Measurements from ENCODE around the gene SAA2. TPM values are rescaled to one million over a fixed set of nuclear protein-coding genes. Genes with fewer than 3 reads are reported as not detected.
"Not testable (repeated sequence)": the region's sequence is repeated elsewhere in the genome, so short reads cannot be mapped to it uniquely, and the experiment has no call there.

The SAA2 gene
- total RNA-seq, 1 experiment from 2014 or later = not detected

- TF ChIP-seq, protein P1, sequence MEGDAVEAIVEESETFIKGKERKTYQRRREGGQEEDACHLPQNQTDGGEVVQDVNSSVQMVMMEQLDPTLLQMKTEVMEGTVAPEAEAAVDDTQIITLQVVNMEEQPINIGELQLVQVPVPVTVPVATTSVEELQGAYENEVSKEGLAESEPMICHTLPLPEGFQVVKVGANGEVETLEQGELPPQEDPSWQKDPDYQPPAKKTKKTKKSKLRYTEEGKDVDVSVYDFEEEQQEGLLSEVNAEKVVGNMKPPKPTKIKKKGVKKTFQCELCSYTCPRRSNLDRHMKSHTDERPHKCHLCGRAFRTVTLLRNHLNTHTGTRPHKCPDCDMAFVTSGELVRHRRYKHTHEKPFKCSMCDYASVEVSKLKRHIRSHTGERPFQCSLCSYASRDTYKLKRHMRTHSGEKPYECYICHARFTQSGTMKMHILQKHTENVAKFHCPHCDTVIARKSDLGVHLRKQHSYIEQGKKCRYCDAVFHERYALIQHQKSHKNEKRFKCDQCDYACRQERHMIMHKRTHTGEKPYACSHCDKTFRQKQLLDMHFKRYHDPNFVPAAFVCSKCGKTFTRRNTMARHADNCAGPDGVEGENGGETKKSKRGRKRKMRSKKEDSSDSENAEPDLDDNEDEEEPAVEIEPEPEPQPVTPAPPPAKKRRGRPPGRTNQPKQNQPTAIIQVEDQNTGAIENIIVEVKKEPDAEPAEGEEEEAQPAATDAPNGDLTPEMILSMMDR (conservative IDR thresholded peaks at IDR 0.05) = no peak; the same call in 1 of the 2 replicates
- no peak for TF ChIP-seq EZH2 (IDR thresholded peaks at IDR 0.05; ENCODE audit: low read depth)
- H4K20me1 ChIP-seq (ENCODE audit: insufficient read depth) = no peaks in the 10 kb centered on the region
- no TSS peak for BruUV-seq (replicated peaks)
- DNase-seq = no peak
- no peaks in the 10 kb centered on the region for H3K9me3 ChIP-seq (ENCODE audit: insufficient read depth, low read depth)
- H3F3A ChIP-seq (ENCODE audit: insufficient read depth, low read depth) = 0 out of 2 replicates have a peak, but pooled peaks cover 6% of the 10 kb centered on the region
- ChIA-PET POLR2A (ENCODE audit: unreplicated experiment) (no interaction called here), CTCF (no interaction called here)
- H2AFZ ChIP-seq = no peak overlapping the region
- H3K27ac ChIP-seq = no peak overlapping the region
- no peaks in the 10 kb centered on the region for H3K79me2 ChIP-seq (ENCODE audit: low read depth)
- no peaks in the 10 kb centered on the region for H3K27me3 ChIP-seq (ENCODE audit: insufficient read depth, low read depth)
- H3K9me2 ChIP-seq (ENCODE audit: insufficient read depth) = no peaks in the 10 kb centered on the region
- peaks cover 14% of the 10 kb centered on the region for H3K4me1 ChIP-seq (replicated peaks; ENCODE audit: insufficient read depth)
- intact Hi-C loops (cut with micrococcal nuclease; ENCODE audit: unreplicated experiment) = no loop called here
- H3K4me2 ChIP-seq = no peak overlapping the region
- H3K36me3 ChIP-seq (ENCODE audit: low read depth) = no peaks in the 10 kb centered on the region
- H3K4me3 ChIP-seq = no peak overlapping the region
Observed at GRCh38 chr11:18270102-18270501, 21.6 kb upstream of the SAA2 start.

GRCh38 chr11:18269252-18269651 lies 20.8 kb upstream of the SAA2 start:
- H3K4me1 ChIP-seq (replicated peaks; ENCODE audit: insufficient read depth) = peaks cover 14% of the 10 kb centered on the region
- H3K27ac ChIP-seq; H3K4me2 ChIP-seq; H3K9me3 ChIP-seq (ENCODE audit: insufficient read depth, low read depth); BruUV-seq (replicated peaks); H3K4me3 ChIP-seq; H3K36me3 ChIP-seq (ENCODE audit: low read depth); H4K20me1 ChIP-seq (ENCODE audit: insufficient read depth); POLR2A ChIA-PET (ENCODE audit: unreplicated experiment); DNase-seq; H3K9me2 ChIP-seq (ENCODE audit: insufficient read depth); H3F3A ChIP-seq (ENCODE audit: insufficient read depth, low read depth); CTCF ChIA-PET; H3K79me2 ChIP-seq (ENCODE audit: low read depth); H2AFZ ChIP-seq; H3K27me3 ChIP-seq (ENCODE audit: insufficient read depth, low read depth): not testable (repeated sequence)
- intact Hi-C loops (cut with micrococcal nuclease; ENCODE audit: unreplicated experiment) = loop anchor here (2.0 kb wide), 1 partner anchor 22 kb away; no protein-coding TSS in a partner anchor

DNA sequence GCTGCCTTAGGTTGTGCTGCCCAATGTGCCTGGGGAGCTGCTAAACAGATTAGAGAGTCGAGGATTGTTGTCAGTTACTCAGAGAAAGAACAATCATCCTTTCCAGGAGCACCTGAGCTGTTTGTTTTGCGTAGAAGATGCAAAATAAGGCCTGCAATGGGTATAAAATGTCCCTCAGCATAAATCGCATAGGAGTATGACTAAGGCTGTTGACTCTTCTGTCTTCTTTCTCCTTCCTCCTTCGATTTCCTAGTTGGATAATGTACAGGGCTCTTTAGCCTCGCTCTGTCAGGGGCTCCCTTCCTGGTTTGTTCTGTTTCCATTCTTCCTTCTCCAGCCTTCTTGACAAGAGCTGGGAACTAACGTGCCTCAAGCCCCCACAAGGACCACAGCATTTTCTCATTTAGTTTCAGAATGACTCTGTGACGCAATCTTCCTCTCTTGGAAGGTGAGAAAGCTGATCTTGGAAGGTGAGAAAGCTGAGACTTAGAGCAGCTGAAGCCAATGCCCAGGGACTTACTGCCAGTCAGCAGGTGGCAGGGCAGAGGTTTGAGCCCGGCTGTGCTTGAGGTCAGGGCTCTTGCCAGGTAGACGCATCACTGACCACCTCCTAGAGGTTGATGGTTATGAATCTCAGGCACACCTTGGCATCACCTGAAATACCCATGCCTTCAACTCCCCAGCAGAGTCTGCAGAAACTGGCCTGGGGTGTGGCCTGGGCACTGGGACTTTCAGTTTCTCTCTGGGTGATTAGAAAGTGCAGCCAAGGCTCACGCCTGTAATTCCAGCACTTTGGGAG lies 19.1 kb upstream of the SAA2 start:
- H3K4me2 ChIP-seq = peak overlapping the region; percentile 49; the same call in 1 of the 2 replicates
- H3K9me3 ChIP-seq (ENCODE audit: insufficient read depth, low read depth); H3K9me2 ChIP-seq (ENCODE audit: insufficient read depth); CTCF ChIA-PET; H4K20me1 ChIP-seq (ENCODE audit: insufficient read depth); H3K4me3 ChIP-seq; BruUV-seq (replicated peaks); H3K27me3 ChIP-seq (ENCODE audit: insufficient read depth, low read depth); H3K79me2 ChIP-seq (ENCODE audit: low read depth); POLR2A ChIA-PET (ENCODE audit: unreplicated experiment); H3F3A ChIP-seq (ENCODE audit: insufficient read depth, low read depth); H3K36me3 ChIP-seq (ENCODE audit: low read depth); H3K27ac ChIP-seq: not testable (repeated sequence)
- 0 out of 2 replicates have a peak overlapping the region, but pooled peaks have one; percentile 18 for H2AFZ ChIP-seq
- peak; percentile 31 to 68 for DNase-seq
- intact Hi-C loops (cut with micrococcal nuclease; ENCODE audit: unreplicated experiment) = loop anchor here (2.0 kb wide), 1 partner anchor 21 kb away; no protein-coding TSS in a partner anchor
- H3K4me1 ChIP-seq (replicated peaks; ENCODE audit: insufficient read depth) = peaks cover 14% of the 10 kb centered on the region

DNA sequence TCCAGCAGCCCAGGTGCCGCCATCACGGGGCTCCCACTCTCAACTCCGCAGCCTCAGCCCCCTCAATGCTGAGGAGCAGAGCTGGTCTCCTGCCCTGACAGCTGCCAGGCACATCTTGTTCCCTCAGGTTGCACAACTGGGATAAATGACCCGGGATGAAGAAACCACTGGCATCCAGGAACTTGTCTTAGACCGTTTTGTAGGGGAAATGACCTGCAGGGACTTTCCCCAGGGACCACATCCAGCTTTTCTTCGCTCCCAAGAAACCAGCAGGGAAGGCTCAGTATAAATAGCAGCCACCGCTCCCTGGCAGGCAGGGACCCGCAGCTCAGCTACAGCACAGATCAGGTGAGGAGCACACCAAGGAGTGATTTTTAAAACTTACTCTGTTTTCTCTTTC lies 17.5 kb upstream of the SAA2 start, which contains the start of gene SAA1:
Gene SAA1 (plus strand): TSS at position 316 of the 400 bp plus-strand sequence. CDS start 624 bp downstream, outside the sequence.
- no peaks in the 10 kb centered on the region for H4K20me1 ChIP-seq (ENCODE audit: insufficient read depth)
- peaks cover 14% of the 10 kb centered on the region for H3K4me1 ChIP-seq (replicated peaks; ENCODE audit: insufficient read depth)
- H3K36me3 ChIP-seq (ENCODE audit: low read depth) = no peaks in the 10 kb centered on the region
- ChIA-PET POLR2A (ENCODE audit: unreplicated experiment) (no interaction called here), CTCF (no interaction called here)
- no peak within 1 kb of the TSS for H3K4me2 ChIP-seq
- no peaks in the 10 kb centered on the region for H3K79me2 ChIP-seq (ENCODE audit: low read depth)
- H3K27ac ChIP-seq = no peak within 1 kb of the TSS
- no peaks in the 10 kb centered on the region for H3K9me3 ChIP-seq (ENCODE audit: insufficient read depth, low read depth)
- no peak within 1 kb of the TSS for H2AFZ ChIP-seq
- TF ChIP-seq, protein P1 (conservative IDR thresholded peaks at IDR 0.05) = no peak
- TF ChIP-seq EZH2 (IDR thresholded peaks at IDR 0.05; ENCODE audit: low read depth) = no peak
- no peak within 1 kb of the TSS for H3K4me3 ChIP-seq
- no TSS peak for BruUV-seq (replicated peaks)
- H3K27me3 ChIP-seq (ENCODE audit: insufficient read depth, low read depth) = no peaks in the 10 kb centered on the region
- no peak for DNase-seq
- H3K9me2 ChIP-seq (ENCODE audit: insufficient read depth) = no peaks in the 10 kb centered on the region
- intact Hi-C loops (cut with micrococcal nuclease; ENCODE audit: unreplicated experiment) = no loop called here
- 0 out of 2 replicates have a peak, but pooled peaks cover 6% of the 10 kb centered on the region for H3F3A ChIP-seq (ENCODE audit: insufficient read depth, low read depth)

All from PC-9 (cell line).